Measurements from ENCODE around the gene HDAC5.

GRCh38 chr17:44079877-44080821 is 43.3 kb downstream of the HDAC5 start:
- TF ChIP-seq CTCF (IDR thresholded peaks at IDR 0.05) (no peak), POLR2A (IDR thresholded peaks at IDR 0.05) (no peak)
